ENCODE data around the gene PCDH9. TPM values are rescaled to one million over a fixed set of nuclear protein-coding genes. Genes with fewer than 3 reads are reported as not detected.
"Not testable (repeated sequence)": the region's sequence is repeated elsewhere in the genome, so short reads cannot be mapped to it uniquely, and the experiment has no call there.

PCDH9 gene
- total and polyA plus RNA-seq, 2 donors, result 0.72 to 28.2 TPM

DNA sequence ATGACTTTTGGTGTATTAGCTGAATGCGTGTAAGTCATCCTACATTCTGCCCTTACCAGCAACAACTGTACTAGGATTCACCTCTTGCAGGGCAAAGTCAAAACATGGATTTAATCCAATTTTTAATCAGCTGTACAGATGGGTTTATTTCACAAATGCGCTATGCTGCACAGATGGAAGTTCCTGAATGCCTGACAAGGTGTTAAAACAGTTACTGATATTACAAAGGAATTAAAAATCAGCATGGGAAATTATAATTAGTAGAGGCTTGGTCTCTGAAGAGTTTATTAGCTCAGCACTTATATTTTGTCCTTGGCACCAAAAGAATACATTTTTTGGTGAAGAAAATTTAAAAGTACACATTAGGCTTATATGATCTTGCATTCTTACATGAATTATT lies 448.9 kb downstream of the PCDH9 start:
- no peak for DNase-seq (ENCODE audit: extremely low spot score)
- Histone ChIP-seq H3K4me3 (ENCODE audit: low read depth, low read length) (no peak overlapping the region), H3K4me1 (ENCODE audit: insufficient read depth) (no peaks in the 10 kb centered on the region), H3K27ac (ENCODE audit: low read depth) (no peak overlapping the region), H3K36me3 (ENCODE audit: insufficient read depth) (no peaks in the 10 kb centered on the region)
- WGBS, result 88% methylated on average over 2 of the region's 2 CpGs

GRCh38 chr13:66780814-66781213 lies 449.3 kb downstream of the PCDH9 start:
- Histone ChIP-seq H3K27ac (ENCODE audit: low read depth) (no peak overlapping the region), H3K36me3 (ENCODE audit: insufficient read depth) (no peaks in the 10 kb centered on the region), H3K4me1 (ENCODE audit: insufficient read depth) (no peaks in the 10 kb centered on the region), H3K4me3 (ENCODE audit: low read depth, low read length) (no peak overlapping the region)
- DNase-seq (ENCODE audit: extremely low spot score), result no peak
- WGBS, result 82% methylated on average over 3 of the region's 3 CpGs

- Histone ChIP-seq H3K4me3 (ENCODE audit: low read depth, low read length) (no peak overlapping the region), H3K27ac (ENCODE audit: low read depth) (no peak overlapping the region), H3K36me3 (ENCODE audit: insufficient read depth) (no peaks in the 10 kb centered on the region), H3K4me1 (ENCODE audit: insufficient read depth) (no peaks in the 10 kb centered on the region)
- DNase-seq (ENCODE audit: extremely low spot score), result no peak
- 96% methylated on average over 1 of the region's 1 CpG for WGBS
These were observed 451.7 kb downstream of the PCDH9 start for GRCh38 chr13:66778461-66778860.

DNA sequence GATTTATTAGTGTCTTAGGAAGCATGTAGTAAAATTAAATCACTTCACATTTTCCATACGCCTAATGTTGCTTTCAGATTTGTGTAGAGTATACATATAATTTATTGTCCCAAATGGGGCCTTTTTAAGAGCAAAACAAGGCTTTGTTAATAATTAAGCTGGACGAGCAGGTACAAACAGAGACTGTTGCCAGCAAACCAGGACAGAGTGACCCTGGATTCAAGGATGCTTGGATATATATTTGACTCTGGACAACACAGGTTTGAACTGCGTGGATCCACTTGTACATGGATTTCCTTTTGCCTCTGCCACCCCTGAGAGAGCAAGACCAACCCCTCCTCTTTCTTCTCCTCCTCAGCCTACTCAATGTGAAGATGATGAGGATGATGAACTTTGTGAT lies 454.9 kb downstream of the PCDH9 start:
- Histone ChIP-seq H3K4me3 (ENCODE audit: low read depth, low read length) (no peak overlapping the region), H3K27ac (ENCODE audit: low read depth) (no peak overlapping the region), H3K36me3 (ENCODE audit: insufficient read depth) (no peaks in the 10 kb centered on the region), H3K4me1 (ENCODE audit: insufficient read depth) (no peaks in the 10 kb centered on the region)
- DNase-seq (ENCODE audit: extremely low spot score), result no peak
- WGBS, result 84% methylated on average over 3 of the region's 3 CpGs

DNA sequence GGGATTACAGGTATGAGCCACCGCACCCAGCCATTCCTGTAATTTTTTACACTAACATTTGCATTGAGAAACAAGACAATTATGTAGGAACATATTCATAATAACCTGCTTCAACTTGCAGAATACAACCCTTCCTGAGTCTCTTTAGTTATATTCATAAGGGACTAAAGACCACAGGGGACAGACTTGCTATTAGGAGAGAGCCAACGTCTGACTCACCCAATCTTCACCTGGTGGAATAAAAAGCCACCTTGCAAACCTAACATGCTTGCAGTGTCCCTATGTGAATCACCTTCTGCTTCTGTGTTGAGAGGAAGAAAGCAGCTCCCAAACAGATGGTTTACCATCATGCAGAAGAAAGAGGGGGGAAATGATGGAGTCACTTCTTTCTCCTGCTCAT lies 456.1 kb downstream of the PCDH9 start:
- no peaks in the 10 kb centered on the region for H3K4me1 ChIP-seq (ENCODE audit: insufficient read depth)
- whole genome bisulfite sequencing, result 85% methylated on average over 2 of the region's 2 CpGs
- no peaks in the 10 kb centered on the region for H3K36me3 ChIP-seq (ENCODE audit: insufficient read depth)
- DNase-seq (ENCODE audit: extremely low spot score), result no peak
- H3K4me3 ChIP-seq (ENCODE audit: low read depth, low read length), result no peak overlapping the region
- H3K27ac ChIP-seq (ENCODE audit: low read depth), result no peak overlapping the region

DNA sequence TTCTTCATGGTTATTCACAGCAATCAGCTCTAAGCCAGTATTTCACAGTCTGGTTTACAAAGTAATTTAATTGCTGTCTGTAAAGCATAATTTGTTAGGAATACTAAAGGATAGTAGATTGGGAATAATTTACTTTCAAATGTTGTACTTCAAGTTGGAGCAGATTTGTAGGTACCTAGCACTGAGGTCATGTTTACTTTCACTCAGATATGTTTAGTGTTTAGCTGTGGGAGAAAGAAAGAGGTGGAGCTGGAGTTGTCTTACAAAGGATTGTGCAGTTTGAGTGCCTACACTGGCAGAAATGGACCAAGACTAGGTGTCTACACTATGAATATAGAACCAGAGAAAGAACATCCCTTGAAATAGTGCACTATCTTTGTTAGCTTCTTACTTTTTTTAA lies 464.6 kb downstream of the PCDH9 start:
- Histone ChIP-seq H3K4me1 (ENCODE audit: insufficient read depth) (no peaks in the 10 kb centered on the region), H3K36me3 (ENCODE audit: insufficient read depth) (no peaks in the 10 kb centered on the region), H3K27ac (ENCODE audit: low read depth) (no peak overlapping the region), H3K4me3 (ENCODE audit: low read depth, low read length) (no peak overlapping the region)
- DNase-seq (ENCODE audit: extremely low spot score), result no peak

GRCh38 chr13:66760678-66761077 lies 469.5 kb downstream of the PCDH9 start:
- H3K4me3 ChIP-seq (ENCODE audit: low read depth, low read length); H3K4me1 ChIP-seq (ENCODE audit: insufficient read depth); H3K27ac ChIP-seq (ENCODE audit: low read depth); H3K36me3 ChIP-seq (ENCODE audit: insufficient read depth); DNase-seq (ENCODE audit: extremely low spot score): not testable (repeated sequence)
- 87% methylated on average over 4 of the region's 4 CpGs for WGBS

DNA sequence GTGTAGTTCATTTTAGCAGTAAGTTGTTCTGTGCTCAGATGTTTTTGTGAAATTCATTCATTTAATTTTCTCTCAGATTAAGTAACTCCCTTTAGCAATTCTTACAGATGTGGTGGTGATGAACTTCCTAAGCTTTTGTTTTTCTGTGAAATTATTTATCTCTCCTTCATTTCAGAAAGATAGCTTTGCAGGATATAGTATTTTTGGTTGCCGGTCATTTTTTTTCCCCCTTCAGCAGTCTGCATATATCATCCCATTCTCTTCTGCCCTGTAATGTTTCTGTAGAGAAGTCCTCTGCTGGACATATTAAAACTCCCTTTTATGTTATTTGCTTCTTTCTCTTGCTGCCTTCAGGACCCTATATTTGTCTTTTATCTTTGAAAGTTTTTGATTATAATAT lies 470.2 kb downstream of the PCDH9 start:
- Histone ChIP-seq H3K4me3 (ENCODE audit: low read depth, low read length) (no peak overlapping the region), H3K27ac (ENCODE audit: low read depth) (no peak overlapping the region), H3K36me3 (ENCODE audit: insufficient read depth) (no peaks in the 10 kb centered on the region), H3K4me1 (ENCODE audit: insufficient read depth) (no peaks in the 10 kb centered on the region)
- DNase-seq (ENCODE audit: extremely low spot score), result no peak
- WGBS, result 98% methylated on average over 1 of the region's 1 CpG

DNA sequence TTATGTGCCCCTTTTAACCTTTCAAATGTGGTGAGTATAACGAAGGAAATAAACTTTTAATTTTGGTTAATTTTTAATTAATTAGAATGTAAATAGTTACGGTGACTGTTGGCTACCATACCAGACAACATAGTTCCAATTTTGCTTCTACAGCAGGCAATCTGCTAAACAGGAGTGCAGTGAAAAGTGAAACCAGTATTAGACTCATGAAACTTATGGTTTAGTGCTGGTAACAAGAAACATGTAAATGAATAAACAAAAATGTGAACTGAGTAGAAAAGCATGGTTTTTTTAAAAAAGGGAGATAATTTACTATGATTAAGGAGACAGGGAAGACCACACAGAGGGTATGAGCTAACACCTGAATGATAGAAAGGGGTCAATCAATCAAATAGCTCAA lies 478.4 kb downstream of the PCDH9 start:
- Histone ChIP-seq H3K27ac (ENCODE audit: low read depth) (no peak overlapping the region), H3K36me3 (ENCODE audit: insufficient read depth) (no peaks in the 10 kb centered on the region), H3K4me1 (ENCODE audit: insufficient read depth) (no peaks in the 10 kb centered on the region), H3K4me3 (ENCODE audit: low read depth, low read length) (no peak overlapping the region)
- DNase-seq (ENCODE audit: extremely low spot score), result no peak
- WGBS, result 92% methylated on average over 2 of the region's 2 CpGs

DNA sequence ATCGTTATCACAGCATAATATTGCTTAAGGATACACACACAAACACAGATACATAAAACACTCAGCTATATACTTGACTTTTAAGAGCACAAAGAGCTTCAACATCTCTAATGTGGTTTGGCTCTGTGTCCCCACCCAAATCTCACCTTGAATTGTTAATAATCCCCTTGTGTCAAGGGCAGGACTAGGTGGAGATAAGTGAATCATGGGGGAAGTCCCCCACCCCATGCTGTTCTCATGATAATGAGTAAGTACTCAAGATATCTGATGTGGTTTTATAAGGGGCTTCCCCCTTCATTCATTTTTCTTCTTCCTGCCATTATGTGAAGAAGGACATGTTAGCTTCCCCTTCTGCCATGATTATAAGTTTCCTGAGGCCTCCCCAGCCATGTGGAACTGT lies 481.4 kb downstream of the PCDH9 start:
- 72% methylated on average over 1 of the region's 1 CpG for WGBS
- H3K27ac ChIP-seq (ENCODE audit: low read depth), result no peak overlapping the region
- H3K36me3 ChIP-seq (ENCODE audit: insufficient read depth), result no peaks in the 10 kb centered on the region
- DNase-seq (ENCODE audit: extremely low spot score), result no peak
- H3K4me3 ChIP-seq (ENCODE audit: low read depth, low read length), result no peak overlapping the region
- no peaks in the 10 kb centered on the region for H3K4me1 ChIP-seq (ENCODE audit: insufficient read depth)

- 90% methylated on average over 4 of the region's 4 CpGs for WGBS
- no peak overlapping the region for H3K4me3 ChIP-seq (ENCODE audit: low read depth, low read length)
- H3K4me1 ChIP-seq (ENCODE audit: insufficient read depth), result no peaks in the 10 kb centered on the region
- H3K27ac ChIP-seq (ENCODE audit: low read depth), result no peak overlapping the region
- DNase-seq (ENCODE audit: extremely low spot score), result no peak
- H3K36me3 ChIP-seq (ENCODE audit: insufficient read depth), result no peaks in the 10 kb centered on the region
These were observed 484.8 kb downstream of the PCDH9 start for GRCh38 chr13:66745307-66745706.

DNA sequence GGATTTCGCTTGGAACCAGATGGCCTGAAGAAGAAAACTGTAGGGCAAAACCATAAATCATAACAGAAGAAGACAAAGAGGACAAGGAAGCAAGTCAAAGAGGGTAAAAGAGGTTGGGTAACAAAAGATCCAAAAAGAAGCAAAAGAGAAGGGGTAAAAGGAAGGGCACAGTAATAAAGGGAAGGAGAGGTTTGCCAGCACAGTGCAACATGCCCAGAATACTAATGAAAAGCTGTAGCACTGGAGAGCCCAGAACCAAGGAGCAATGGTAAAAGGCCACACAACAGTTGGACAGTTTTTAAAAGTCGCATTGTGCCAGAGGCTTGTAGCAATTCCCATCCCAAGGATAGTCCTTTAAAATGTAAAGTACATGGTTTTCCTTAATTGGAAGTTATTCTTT lies 506.6 kb downstream of the PCDH9 start:
- no peaks in the 10 kb centered on the region for H3K36me3 ChIP-seq (ENCODE audit: insufficient read depth)
- H3K4me3 ChIP-seq (ENCODE audit: low read depth, low read length), result no peak overlapping the region
- no peak for DNase-seq (ENCODE audit: extremely low spot score)
- H3K4me1 ChIP-seq (ENCODE audit: insufficient read depth), result no peaks in the 10 kb centered on the region
- H3K27ac ChIP-seq (ENCODE audit: low read depth), result no peak overlapping the region
- 96% methylated on average over 2 of the region's 2 CpGs for WGBS

- no peaks in the 10 kb centered on the region for H3K4me1 ChIP-seq (ENCODE audit: insufficient read depth)
These were observed 513.6 kb downstream of the PCDH9 start for GRCh38 chr13:66716538-66716937.

DNA sequence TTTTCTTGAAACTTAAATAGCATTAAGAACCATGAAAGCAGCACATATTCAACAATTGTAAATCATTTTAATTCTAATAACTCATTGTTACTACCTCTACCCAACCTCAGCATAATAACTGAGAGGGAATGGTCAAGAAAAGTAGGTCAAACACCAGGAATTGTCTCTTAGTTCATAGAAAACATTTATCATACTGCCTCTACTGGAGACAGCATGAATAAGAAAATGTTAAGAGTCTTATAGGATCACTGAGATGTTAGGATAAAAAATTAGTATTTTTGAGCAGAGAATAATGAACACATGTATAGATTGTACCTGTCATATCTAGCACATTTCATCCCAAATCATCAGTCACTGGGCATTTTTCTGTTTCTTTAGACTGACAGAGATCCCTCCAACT lies 515.3 kb downstream of the PCDH9 start:
- Histone ChIP-seq H3K36me3 (ENCODE audit: insufficient read depth) (no peaks in the 10 kb centered on the region), H3K4me1 (ENCODE audit: insufficient read depth) (no peaks in the 10 kb centered on the region), H3K27ac (ENCODE audit: low read depth) (no peak overlapping the region), H3K4me3 (ENCODE audit: low read depth, low read length) (no peak overlapping the region)
- no peak for DNase-seq (ENCODE audit: extremely low spot score)

More at GRCh38 chr13:66716538-66716937, 513.6 kb downstream of the PCDH9 start:
- no peak for DNase-seq (ENCODE audit: extremely low spot score)
- no peaks in the 10 kb centered on the region for H3K36me3 ChIP-seq (ENCODE audit: insufficient read depth)
- no peak overlapping the region for H3K4me3 ChIP-seq (ENCODE audit: low read depth, low read length)
- no peak overlapping the region for H3K27ac ChIP-seq (ENCODE audit: low read depth)

- DNase-seq (ENCODE audit: extremely low spot score), result no peak
- H3K36me3 ChIP-seq (ENCODE audit: insufficient read depth), result no peaks in the 10 kb centered on the region
- no peak overlapping the region for H3K4me3 ChIP-seq (ENCODE audit: low read depth, low read length)
- no peak overlapping the region for H3K27ac ChIP-seq (ENCODE audit: low read depth)
- 81% methylated on average over 2 of the region's 2 CpGs for WGBS
- no peaks in the 10 kb centered on the region for H3K4me1 ChIP-seq (ENCODE audit: insufficient read depth)
These were observed 526.0 kb downstream of the PCDH9 start for GRCh38 chr13:66704110-66704509.

All from urinary bladder (tissue), 4 donors.